CD4-positive, alpha-beta T cell treated with Interferon gamma for 1 hour (primary cell): ENCODE data around the gene FIGNL2.

ENCODE experiments used
- DNase-seq: peaks from one replicate; pipeline ENCODE4 v3.0.0-alpha.2; 2020

FIGNL2 gene

GRCh38 chr12:51852404-51853137 lies 4.1 kb upstream of the FIGNL2 start:
- no peak for DNase-seq

GRCh38 chr12:51851413-51852124 lies 3.1 kb upstream of the FIGNL2 start:
- no peak for DNase-seq

DNA sequence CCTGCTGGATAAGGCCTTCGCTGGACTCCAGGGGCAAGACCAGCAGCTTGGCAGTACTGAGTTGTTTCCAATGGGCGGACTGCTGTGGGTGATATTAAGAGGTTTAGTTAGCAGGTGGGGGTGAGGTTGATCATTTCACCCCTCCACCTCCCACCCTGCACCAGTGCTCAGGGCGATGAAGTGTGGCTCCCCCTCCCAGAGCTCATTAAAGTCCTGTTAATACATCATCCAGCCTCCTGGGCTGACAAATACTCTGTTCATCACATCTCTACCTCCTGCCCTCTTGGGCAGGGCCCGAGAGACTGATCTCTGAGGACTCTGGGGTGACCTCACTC lies 2.4 kb upstream of the FIGNL2 start:
- no peak for DNase-seq

DNA sequence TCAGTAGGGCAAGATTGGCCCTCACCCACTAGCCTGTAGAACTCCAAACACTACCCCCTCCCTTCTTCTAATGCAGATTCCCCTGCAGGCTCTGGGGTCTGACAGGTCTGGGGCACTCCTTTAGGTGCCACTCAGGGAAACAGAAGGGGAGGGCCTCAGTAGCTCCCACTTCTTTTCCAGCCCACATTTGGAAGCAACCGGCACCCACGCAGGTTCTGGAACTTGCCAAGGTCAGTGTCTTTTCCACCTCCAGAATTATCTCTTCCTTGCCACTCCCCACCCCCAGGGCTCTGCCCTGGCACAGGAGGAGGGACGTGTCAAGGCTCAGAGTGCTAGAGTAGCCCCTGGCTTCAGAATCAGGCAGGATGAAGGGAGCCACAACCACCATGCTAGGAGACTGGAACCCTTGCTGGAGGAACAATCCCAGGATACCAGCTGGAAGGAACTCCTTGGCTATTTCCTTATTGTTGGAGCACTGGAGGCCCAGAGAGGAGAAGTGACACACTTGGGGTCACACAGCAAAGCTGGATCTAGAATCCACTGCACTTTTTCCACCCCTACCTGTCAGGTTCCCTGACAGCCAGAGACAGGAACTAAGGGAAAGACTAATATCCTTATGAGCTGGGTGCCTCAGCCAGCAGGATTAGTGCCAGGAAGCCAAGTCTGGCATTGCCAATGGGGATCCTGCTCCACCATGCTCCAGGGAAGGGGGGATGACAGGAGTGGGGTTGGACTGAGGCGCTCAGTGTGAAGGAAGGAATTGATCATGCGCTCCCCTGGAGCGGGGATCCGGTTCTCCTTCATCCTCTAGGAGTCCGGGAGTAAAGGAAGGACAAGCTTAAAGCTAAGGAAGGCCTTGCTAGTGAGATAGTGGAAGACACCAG lies 1.8 kb upstream of the FIGNL2 start:
- no peak for DNase-seq

DNA sequence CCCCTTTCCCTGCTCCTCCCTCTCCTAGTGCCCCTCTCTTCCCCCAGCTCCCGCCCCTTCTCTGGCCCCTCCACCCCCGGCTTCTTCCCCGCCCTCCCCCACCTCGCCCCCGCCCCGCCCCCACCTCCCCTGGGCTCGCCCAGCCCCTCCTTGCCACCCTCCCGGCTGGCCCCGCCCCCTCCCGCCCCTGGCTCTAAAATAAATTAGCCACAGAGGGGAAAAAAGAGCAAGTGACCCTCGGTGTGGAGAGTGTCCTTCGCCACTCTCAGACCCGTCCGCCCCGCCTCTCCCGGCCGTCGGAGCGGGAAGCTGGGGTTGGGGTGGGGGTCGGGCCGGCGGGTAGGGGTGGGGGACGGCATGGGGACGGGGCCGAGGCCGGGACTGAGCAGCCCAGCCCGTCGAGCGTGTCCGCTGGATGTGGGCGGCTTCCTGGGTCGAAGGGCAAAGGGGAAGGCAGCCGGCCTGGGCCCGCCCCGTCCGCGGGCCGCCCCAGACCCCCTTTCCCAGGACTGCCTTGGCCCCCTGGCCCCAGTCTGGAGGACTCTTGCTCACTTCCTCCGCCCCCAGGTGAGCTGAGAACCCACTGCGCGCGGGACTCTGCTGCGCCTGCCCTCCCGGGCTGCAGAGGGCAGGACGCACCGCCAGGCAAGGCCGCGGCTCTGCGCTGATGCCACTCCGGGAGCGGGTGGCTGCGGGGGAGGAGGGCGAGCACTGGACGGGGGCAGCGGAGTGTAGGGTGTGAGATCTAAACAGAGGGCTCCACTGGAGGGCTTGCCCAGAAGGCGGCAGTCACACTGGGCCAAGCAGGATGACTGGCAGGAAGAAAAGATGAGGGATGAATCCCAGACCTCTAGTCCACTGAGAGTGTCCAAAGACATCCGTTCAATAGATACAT lies 570 bp upstream of the FIGNL2 start:
- DNase-seq, result no peak

DNA sequence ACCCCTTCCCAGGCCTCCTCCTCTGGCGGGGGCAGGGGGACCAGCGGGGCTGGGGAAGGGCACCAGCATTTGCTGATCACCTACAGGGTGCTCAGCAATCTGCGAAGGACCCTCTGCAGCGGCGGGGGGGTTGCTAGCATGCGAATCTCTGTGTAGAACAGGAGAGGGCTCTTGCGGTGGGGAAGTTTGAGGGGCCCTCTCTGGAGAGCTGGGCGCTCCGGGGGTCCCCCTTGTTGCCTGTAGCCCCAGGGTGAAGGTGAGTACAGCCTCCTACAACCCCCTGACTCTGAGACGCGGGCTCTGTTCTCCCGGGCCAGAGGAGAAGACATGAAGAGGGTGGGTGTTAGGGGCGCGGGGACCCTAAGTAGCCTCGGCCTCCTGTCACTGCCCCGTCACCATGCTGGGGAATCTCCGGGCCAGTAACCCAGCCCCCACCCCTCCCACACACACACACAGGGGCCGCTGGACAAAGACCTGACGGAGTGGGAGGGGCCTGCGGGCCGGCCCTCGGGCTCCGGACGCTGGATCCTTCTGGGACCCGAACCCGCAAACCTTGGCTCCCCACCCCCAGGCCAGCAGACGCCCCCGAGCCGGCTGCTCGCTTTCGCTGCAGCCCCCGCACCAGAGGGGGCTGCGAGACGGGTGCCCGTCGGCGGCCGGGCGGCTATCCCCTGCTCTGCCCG lies 734 bp downstream of the FIGNL2 start:
- no peak for DNase-seq

DNA sequence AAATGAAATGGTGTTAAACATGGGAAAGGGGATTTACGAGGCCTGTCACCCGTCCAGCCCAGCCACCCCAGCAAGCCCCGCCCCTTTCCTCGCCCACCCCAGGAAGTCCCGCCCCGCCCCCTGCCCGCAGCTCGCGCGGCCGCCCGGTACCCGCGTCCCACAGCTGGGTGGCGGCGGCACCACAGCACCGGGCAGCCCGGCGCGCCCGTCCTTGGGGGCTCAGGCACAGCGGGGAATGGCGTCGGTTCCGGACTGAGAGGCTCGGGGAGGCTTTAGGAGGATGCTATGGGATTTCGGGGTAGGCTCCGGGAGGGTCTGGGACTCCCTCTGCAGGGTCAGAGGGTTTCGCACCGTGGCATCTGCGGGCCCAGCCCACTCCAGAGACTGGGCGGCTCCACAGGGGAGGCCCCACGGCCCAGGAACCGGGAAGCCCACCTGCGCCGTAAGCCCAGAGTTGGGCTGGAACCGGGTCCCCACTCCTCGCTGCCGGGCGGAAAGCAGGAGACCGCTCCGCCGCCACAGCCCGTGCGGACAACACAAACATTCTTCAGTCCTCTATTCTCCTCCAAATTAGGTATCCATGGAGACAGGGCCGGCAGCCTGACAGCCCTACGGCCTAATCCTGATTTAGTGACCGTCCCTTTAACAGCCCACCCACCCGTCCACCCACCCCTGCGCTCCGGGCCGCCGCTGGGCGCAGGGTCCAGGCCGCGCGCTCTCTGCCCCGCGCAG lies 1.4 kb downstream of the FIGNL2 start:
- DNase-seq, result peak; percentile 47

DNA sequence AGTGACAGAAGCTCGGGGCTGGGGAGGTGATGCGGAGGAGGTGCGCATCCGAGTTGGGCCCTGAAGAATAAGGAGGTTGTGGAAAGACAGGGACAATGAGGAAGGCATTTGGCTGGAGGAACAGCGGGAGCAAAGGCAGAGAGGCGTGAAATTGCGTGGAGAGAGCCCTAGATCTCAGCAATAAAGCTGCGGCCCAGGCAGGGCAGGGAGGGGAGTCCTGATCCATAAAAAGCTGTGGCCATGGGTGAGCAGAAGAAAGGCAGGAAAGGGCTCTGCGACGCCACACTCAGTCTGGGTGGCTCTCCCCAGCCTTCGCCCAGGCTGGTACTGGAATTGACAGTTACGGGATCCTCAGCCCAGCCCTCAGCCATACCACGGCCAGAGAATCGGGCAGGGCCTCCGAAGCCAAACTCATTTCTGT lies 2.2 kb downstream of the FIGNL2 start:
- DNase-seq, result no peak

DNA sequence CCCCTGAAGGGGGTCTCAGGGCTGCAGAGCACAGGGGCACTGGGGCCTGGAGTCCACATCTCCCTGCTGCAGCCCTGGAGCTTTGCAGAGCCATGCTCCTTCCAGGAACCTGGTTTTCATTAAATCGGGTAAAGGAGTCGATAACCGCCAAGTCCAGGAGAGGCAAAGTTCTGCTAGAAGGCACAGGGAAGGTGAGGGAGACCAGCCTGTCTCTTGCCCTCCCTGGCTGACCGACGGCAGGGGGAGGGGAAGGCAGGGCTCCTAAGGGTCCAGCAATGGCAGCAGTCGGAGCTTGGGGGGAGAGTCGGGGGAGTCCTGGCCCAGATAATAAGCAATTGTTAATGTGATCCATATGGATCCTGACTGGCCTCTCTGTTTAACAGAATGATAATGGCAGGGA lies 3.0 kb downstream of the FIGNL2 start:
- no peak for DNase-seq

DNA sequence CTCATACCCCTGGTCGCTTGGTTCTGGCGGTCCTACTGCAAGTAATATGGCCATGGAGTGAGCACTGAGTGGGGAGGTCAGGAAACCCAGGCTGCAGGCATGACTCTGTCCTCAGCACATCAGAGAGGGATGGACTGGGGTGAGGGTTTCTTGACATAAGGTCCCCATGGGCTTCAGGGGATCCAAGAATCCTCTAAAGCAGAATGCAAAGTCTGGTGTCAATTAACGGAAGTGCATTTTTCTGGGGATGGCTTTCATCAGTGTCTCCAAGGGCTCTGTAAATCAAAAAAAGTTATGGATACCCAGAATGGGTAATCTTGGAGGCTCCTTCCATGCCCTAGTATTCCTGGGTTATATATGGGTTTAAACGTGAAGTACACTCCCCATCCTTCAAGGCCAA lies 3.7 kb downstream of the FIGNL2 start:
- no peak for DNase-seq

DNA sequence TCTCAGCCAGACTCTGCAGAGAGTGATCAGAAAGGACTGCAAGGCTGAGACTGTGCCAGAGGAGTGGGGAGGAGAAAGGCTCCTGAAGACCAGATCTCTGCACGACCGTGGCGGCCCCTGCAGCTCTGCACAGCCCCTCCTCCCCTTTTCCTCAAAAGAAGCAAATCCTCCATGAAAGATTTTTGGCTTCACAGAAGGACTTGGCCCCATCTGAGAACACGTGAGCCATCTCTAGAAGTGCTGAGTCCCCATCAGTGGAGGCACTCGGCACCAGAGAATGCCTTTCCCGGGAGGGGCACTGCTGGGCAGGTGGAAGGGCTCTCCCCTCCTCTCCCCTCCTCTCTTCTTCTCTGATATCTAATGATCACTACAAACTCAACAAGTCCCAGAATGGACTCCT lies 6.8 kb downstream of the FIGNL2 start:
- no peak for DNase-seq

DNA sequence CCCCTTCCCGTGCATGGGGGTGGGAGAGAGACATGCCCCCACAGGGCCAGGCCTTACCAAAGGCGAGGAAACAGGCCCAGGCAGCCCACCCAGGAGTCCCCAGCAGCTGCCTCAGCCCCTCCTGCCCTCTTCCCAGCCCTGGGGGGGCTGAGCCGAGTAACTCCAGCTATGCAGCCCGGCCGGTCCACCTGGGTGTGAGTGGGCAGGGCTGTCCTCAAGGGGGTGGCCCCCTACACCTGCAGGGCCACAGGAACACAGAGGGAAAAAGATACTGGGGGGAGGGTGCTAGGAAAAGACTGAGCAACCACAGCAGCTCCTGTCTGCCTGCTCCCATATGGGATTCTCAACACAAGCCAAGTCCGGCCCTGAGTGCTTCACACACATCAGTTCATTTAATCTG lies 7.6 kb downstream of the FIGNL2 start:
- no peak for DNase-seq

DNA sequence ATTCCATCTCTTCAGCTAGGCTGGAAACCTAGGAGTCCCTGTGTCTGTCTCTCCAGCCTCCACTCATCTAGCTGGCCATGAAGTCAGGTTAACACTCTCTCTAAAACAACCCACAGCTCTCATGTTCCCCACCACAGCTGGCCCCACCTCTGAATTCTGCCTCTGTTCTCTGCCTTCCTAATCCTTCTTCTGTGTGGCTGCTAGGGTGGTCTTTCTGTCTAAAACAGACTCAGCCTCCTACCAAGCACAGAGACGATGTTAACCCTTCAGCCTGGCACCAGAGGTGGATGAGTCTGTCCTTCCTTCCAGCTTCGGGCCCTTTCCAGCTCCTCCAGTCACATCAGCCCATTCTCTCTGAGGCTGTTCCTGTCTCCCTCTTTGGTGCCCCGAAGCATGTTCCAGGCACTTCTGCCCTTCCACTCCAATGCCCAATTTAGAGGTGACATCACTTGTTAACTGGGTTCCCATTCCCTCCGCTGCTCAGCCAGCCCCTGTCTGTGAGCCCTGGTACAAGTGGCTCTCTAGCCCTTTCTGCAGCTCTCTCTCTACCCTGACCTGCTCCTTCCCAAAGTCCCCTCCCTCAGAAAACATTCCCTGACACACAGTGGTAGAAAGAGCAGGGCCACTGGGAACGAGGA lies 9.1 kb downstream of the FIGNL2 start:
- no peak for DNase-seq

GRCh38 chr12:51838762-51839161 lies 9.8 kb downstream of the FIGNL2 start:
- no peak for DNase-seq

GRCh38 chr12:51838036-51838435 lies 10.5 kb downstream of the FIGNL2 start:
- DNase-seq, result no peak

DNA sequence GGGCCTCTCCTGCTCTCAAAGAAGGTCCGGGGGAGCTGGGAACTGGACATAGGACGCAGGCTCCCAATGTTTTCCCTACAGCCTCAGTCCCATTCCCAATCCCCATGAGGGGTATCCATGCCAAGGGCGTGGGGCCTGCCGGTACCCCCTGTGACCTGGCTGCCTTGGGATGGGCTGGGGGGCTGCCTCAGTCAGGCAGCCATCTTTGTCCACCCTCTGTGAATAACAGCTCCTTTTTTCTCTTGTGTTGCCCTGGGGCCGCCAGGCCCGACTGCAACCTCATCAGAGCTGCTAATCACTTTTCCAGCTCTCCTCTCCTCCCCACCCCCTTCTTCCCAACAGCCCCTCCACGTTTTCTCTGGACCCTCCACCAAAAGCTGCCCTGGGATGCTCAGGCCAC lies 11.2 kb downstream of the FIGNL2 start:
- DNase-seq, result no peak

DNA sequence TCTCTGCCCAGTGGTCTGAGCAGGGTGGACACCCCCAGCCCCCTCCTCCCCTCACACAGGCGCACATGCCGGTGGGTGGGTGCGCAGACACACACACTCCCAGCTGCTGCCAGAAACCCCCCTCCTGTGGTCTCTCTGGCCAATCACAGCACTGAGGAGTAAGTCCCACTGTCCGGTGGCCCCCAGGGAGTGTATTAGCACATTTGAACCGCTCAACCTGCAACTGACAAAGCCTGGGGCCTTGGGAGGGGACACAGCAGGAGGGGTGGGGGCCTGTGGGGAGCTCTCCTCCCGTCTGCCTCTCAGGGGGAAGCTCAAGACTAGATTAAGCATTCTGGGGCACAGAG lies 11.7 kb downstream of the FIGNL2 start:
- DNase-seq, result no peak

GRCh38 chr12:51836041-51836826 lies 12.3 kb downstream of the FIGNL2 start:
- DNase-seq, result no peak

DNA sequence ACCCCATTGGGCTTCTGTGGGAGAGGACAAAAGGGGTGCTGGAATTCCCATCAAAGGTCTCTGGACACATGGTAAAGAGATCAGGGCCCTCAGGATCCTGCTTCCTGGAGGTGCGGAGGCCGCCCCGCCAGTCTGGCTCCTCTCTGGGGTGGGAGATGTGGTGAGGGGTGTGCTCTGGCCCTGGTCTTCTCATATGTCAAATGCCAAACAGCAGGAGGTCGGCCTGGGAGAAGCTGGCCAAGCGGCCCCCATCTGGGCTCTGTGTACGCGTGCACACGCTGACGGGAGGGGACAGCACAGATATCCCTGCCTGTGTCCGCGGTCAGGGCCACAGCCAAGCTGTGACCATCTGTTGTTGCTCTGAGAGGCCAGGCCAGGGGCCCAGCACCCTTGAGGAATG lies 14.1 kb downstream of the FIGNL2 start:
- DNase-seq, result no peak
